RCC 7860 (cell line): ENCODE data around the gene GNB4.
A peak's percentile ranks its signal among the peaks of the same experiment; 100 is the strongest.

ENCODE experiments used
- DNase-seq: peaks from one replicate; pipeline ENCODE4 v3.0.0-alpha.2; 2015; ENCODE audit warnings: low spot score
- FAIRE-seq: peaks from 2 replicates; lab custom pipeline; 2012; peaks lifted over from hg19 to GRCh38; lab: Jason Lieb, UNC

The GNB4 gene

DNA sequence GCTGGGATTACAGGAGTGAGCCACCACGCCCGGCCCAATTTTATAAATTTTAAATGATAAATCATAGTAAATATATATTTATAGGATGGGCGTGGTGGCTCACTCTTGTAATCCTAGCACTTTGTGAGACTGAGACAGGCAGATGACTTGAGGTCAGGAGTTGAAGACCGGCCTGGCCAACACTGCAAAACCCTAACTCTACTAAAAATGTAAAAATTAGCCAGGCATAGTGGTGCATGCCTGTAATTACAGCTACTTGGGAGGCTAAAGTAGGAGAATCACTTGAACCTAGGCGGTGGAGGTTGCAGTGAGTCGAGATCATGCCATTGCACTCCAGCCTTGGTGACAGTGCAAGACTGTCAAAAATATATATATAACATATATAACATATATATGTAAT is 77.3 kb downstream of the GNB4 start:
- FAIRE-seq (no peak), DNase-seq (no peak)

DNA sequence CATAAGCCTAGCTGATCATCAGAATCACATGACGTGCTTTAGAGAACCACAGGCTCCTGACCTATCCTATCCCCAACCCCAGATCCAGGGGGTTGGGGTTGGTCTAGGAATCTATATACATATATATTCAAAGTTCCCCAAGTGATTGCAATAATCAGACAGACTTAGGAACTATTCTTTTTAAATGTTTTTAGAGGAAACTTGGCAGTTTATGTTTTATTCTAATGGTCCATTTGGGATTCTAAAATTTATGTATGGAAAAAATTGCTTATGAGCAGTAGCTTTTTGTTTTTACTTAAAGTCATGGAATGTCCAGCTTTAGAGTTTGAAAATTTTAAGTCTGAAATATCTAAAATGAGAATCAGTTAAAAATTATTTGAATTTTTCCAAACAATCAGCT is 81.6 kb downstream of the GNB4 start:
- FAIRE-seq (no peak), DNase-seq (no peak)

DNA sequence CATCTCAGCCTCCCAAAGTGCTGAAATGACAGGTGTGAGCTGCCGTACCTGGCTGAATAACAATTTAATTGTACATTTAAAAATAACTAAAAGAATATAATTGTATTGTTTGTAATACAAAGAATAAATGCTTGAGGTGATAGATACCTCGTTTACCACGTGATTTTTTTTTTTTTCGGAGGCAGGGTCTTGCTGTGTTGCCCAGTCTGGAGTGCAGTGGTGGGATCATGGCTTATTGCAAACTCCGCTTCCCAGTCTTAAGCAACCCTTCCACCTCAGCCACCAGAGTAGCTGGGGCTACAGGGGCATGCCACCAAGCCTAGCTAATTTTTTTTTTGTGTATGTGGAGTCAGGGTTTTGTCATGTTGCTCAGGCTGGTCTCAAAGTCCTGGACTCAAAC is 87.9 kb downstream of the GNB4 start:
- no peak for FAIRE-seq
- DNase-seq: no peak

DNA sequence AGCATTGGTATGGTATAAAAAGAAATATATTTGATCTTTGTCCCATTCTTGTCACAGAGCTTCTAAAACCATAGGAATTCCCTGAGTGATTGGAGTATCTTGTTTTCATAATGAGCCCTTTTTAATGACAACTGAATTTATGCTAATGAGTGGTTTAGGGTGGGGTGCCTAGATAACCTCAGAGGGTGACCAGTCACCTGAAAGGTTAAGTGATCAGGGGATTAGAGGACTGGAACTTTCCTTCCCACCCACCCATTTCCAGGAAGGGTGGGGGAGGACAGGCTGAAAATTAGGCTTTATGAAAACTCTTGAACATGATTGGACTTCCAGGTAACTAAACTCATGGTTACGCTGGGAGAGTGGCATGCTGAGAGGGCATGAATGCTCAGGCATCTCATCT is 95.3 kb downstream of the GNB4 start:
- FAIRE-seq (no peak), DNase-seq (no peak)

DNA sequence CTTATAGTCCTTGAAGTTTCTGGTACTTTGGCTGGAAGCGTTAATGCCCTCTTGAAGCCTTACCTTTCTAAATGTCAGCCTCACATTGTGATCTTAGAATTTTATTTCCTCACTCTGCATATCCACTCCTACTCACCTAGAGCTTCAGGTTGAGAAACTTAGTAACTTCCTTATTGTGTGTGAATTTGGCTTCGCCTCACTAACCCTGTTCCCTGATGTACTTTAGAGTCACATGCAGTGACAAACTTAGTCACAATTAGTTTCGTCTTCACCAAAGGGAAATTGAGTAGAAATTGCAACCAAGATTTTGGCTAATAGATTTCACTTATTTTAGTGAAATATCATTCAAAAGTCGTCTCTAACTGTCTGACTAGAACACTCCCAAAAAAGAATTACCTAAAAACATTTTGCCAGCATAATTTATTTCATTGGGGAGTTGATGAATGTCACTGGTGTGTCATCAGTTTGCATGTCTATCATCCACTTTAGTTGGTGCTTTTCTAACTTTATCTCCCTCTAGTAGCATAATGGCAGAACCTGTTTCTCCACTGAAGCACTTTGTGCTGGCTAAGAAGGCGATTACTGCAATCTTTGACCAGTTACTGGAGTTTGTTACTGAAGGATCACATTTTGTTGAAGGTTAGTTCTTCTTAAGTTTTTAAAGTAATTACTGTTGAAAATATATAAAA is 102.8 kb downstream of the GNB4 start:
- FAIRE-seq (no peak), DNase-seq (no peak)

DNA sequence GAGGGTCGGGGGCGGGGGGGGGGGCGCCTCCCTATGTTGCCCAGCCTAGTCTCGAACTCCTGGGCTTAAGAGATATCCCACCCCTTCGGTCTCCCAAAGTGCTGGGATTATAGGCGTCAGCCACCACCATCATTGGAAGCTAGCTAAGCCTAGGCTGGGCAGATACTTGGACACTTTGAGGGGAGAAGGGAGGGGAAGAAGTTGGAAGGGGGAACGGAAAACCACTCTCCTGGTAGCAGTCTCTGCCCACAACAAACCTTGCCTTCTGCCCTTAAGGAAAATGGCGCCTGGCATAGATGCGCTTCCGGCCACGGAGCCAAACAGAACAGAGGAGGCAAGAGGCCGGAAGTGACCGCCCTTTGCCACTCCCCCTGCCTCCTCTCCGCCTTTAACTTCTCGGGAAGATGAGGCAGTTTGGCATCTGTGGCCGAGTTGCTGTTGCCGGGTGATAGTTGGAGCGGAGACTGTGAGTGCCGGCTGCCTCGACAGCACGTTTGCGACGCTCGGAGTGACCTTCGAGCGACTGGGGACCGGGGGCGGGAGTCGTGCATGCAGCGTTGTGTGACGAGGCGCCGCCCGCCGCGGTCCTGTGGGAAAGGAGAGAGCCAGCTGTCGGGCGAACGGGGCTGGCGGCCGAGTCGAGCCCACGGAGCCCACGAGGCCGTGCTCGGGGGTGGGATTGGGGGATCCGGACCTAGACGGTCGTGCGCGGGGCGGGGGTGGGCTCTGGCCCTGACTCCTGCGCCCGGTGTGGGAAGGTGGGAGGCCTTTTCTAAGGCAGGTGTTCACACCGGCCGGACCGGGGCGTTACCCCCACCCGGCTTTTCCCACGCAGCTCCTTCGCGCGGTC is 103.7 kb downstream of the GNB4 start, which contains the start of gene MFN1:
MFN1 (plus strand) TSS at position 365 of the 850 bp plus-strand sequence. CDS start 1,143 bp downstream, outside the sequence.
- DNase-seq (peak; percentile 87), FAIRE-seq (peak; percentile 87)
